K562 (cell line): ENCODE data around the gene CD55. TPM values are rescaled to one million over a fixed set of nuclear protein-coding genes. Genes with fewer than 3 reads are reported as not detected.

ENCODE experiments used
- BRD4 ChIP-seq: fragments of 200-600 bp; sonication (generic); IDR thresholded peaks from 2 replicates; pipeline ENCODE4 v1.6.1; 2017; ENCODE audit warnings: inconsistent platforms
- ESRRA ChIP-seq: fragments of 450-650 bp; IDR thresholded peaks from 2 replicates; pipeline ENCODE4 v1.6.1; 2014; ENCODE audit warnings: low read depth, mild to moderate bottlenecking, moderate library complexity, borderline replicate concordance
- ETV1 ChIP-seq: fragments of 450-650 bp; conservative IDR thresholded peaks from 2 replicates; pipeline ENCODE4 v1.6.1; 2016; ENCODE audit warnings: missing genetic modification characterization, control low read depth, low read depth, missing compliant biosample characterization
- ETV5 ChIP-seq: sonication (generic); formaldehyde crosslinking; IDR thresholded peaks from 2 replicates; pipeline ENCODE4 v1.4.0; 2020; ENCODE audit warnings: low read depth, mild to moderate bottlenecking, missing genetic modification reagents
- FOXM1 ChIP-seq, 2 experiments: fragments of 450-650 bp in 1 of 2; sonication (generic) in 1 of 2; formaldehyde crosslinking in 1 of 2; IDR thresholded peaks; 2 replicates each; pipeline versions ENCODE4 v1.6.1 to v1.9.0; 2017 to 2022; ENCODE audit warnings: low read depth in 2 of 2, mild to moderate bottlenecking in 2 of 2, missing genetic modification reagents in 1 of 2, moderate library complexity in 1 of 2
- GTF2A2 ChIP-seq: IDR thresholded peaks from 2 replicates; pipeline ENCODE4 v1.6.1; 2016; ENCODE audit warnings: mild to moderate bottlenecking, missing genetic modification characterization, missing compliant biosample characterization
- HMGN3 ChIP-seq: IDR thresholded peaks from 2 replicates; pipeline ENCODE4 v1.6.1; 2011; ENCODE audit warnings: borderline replicate concordance, low read depth, mild to moderate bottlenecking, mixed read lengths, low read length; ENCODE audit not compliant: insufficient read length; ENCODE audit errors: extremely low read depth
- MEIS2 ChIP-seq: fragments of 450-650 bp; IDR thresholded peaks from 2 replicates; pipeline ENCODE4 v1.6.1; 2014; ENCODE audit warnings: mild to moderate bottlenecking; ENCODE audit not compliant: partially characterized antibody
- NR2F6 ChIP-seq: fragments of 450-650 bp; formaldehyde crosslinking; IDR thresholded peaks from 2 replicates; pipeline ENCODE4 v1.4.0; 2020; ENCODE audit warnings: mild to moderate bottlenecking
- RFX1 ChIP-seq: fragments of 450-650 bp; IDR thresholded peaks from 2 replicates; pipeline ENCODE4 v1.6.1; 2016; ENCODE audit warnings: mild to moderate bottlenecking, moderate library complexity
- SREBF2 ChIP-seq: sonication (generic); formaldehyde crosslinking; IDR thresholded peaks from 2 replicates; pipeline ENCODE4 v1.4.0; 2020; ENCODE audit warnings: mild to moderate bottlenecking, missing genetic modification reagents
- SRSF3 ChIP-seq: fragments of 200-400 bp; formaldehyde crosslinking; IDR thresholded peaks from 2 replicates; pipeline ENCODE4 v1.6.1; 2016; ENCODE audit warnings: mild to moderate bottlenecking, low read length, moderate library complexity; ENCODE audit not compliant: insufficient read depth
- TEAD4 ChIP-seq, 2 experiments: sonication (generic) in 1 of 2; formaldehyde crosslinking in 1 of 2; IDR thresholded peaks; 2 replicates each; pipeline versions ENCODE4 v1.6.1 to v1.8.0; 2012 to 2022; ENCODE audit warnings: borderline replicate concordance in 1 of 2, inconsistent platforms in 1 of 2, low read length in 1 of 2, mild to moderate bottlenecking in 1 of 2, missing genetic modification reagents in 1 of 2
- ZFP91 ChIP-seq: sonication (generic); formaldehyde crosslinking; IDR thresholded peaks from 2 replicates; pipeline ENCODE4 v1.8.0; 2022; ENCODE audit warnings: mild to moderate bottlenecking, missing genetic modification reagents
- ZKSCAN8 ChIP-seq: fragments of 200-800 bp; sonication (Bioruptor generic); IDR thresholded peaks from 2 replicates; pipeline ENCODE4 v1.6.1; 2016; ENCODE audit warnings: missing genetic modification characterization, missing compliant biosample characterization
- ZNF175 ChIP-seq: fragments of 200-800 bp; sonication (Bioruptor generic); IDR thresholded peaks from 2 replicates; pipeline ENCODE4 v1.6.1; 2016; ENCODE audit warnings: low read depth, mild to moderate bottlenecking, missing genetic modification characterization, missing compliant biosample characterization
- ZNF274 ChIP-seq: IDR thresholded peaks from 2 replicates; pipeline ENCODE4 v1.6.1; 2011; ENCODE audit warnings: low read depth, mild to moderate bottlenecking, low read length, moderate library complexity, borderline replicate concordance
- polyA plus RNA-seq, 8 experiments: library from polyadenylated mRNA; depleted of rRNA in 4 of 8; stranded (reverse) in 5 of 8; unstranded in 3 of 8; fragments of >200 nt; fragmentation: Nextera tagmentation in 2 of 8; fragmentation: Illumina TruSeq in 1 of 8; extraction: Ambion mirVana in 2 of 8; extraction: Trizol in 1 of 8; gene quantifications; 2 replicates each; pipeline versions ENCODE4 v1.2.1 to v1.2.3, GENCODE V29; 2011 to 2014; ENCODE audit warnings: inconsistent platforms in 1 of 8, missing spikeins in 1 of 8
- total RNA-seq, 7 experiments: library from RNA; depleted of rRNA in 6 of 7; stranded (reverse); fragments of >200 nt in 6 of 7; fragmentation: Illumina TruSeq in 2 of 7; extraction: Trizol in 2 of 7; gene quantifications; 2 replicates each; pipeline versions ENCODE4 v1.2.1 to v1.2.3, GENCODE V29; 2011 to 2021; ENCODE audit warnings: low replicate concordance in 1 of 7
- TF ChIP-seq, protein P1 (sequence below): sonication (generic); formaldehyde crosslinking; IDR thresholded peaks from 2 replicates; pipeline ENCODE4 v1.8.0; 2023; ENCODE audit warnings: missing genetic modification reagents, mild to moderate bottlenecking, borderline replicate concordance
- TF ChIP-seq, protein P2 (sequence below): sonication (generic); formaldehyde crosslinking; IDR thresholded peaks from 2 replicates; pipeline ENCODE4 v1.9.0; 2022; ENCODE audit warnings: mild to moderate bottlenecking, missing genetic modification reagents

The CD55 gene
- total and polyA plus RNA-seq, 9 of the 15 experiments (the other 6 are each of a cell fraction or from before 2014, with no cell fraction given) = 17.7 to 150 (median 97.0) TPM

DNA sequence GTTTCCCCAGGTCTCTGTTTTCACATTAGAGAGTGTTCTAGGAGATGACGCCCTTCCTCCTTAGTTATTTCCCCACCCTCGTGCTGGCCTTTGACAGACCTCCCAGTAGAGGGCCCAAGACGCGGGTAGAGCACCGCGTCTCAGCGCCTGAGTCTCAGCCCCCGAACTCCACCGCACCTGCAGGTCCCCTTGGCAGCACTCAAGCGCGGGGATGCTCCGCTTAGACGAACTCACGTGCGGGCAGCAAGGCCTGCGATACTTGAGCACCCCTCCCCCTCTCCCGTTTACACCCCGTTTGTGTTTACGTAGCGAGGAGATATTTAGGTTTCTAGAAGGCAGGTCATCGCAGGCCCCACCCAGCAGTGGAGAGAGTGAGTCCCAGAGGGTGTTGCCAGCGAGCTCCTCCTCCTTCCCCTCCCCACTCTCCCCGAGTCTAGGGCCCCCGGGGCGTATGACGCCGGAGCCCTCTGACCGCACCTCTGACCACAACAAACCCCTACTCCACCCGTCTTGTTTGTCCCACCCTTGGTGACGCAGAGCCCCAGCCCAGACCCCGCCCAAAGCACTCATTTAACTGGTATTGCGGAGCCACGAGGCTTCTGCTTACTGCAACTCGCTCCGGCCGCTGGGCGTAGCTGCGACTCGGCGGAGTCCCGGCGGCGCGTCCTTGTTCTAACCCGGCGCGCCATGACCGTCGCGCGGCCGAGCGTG, at the start of gene CD55 (continued):
- TF ChIP-seq, protein P1, sequence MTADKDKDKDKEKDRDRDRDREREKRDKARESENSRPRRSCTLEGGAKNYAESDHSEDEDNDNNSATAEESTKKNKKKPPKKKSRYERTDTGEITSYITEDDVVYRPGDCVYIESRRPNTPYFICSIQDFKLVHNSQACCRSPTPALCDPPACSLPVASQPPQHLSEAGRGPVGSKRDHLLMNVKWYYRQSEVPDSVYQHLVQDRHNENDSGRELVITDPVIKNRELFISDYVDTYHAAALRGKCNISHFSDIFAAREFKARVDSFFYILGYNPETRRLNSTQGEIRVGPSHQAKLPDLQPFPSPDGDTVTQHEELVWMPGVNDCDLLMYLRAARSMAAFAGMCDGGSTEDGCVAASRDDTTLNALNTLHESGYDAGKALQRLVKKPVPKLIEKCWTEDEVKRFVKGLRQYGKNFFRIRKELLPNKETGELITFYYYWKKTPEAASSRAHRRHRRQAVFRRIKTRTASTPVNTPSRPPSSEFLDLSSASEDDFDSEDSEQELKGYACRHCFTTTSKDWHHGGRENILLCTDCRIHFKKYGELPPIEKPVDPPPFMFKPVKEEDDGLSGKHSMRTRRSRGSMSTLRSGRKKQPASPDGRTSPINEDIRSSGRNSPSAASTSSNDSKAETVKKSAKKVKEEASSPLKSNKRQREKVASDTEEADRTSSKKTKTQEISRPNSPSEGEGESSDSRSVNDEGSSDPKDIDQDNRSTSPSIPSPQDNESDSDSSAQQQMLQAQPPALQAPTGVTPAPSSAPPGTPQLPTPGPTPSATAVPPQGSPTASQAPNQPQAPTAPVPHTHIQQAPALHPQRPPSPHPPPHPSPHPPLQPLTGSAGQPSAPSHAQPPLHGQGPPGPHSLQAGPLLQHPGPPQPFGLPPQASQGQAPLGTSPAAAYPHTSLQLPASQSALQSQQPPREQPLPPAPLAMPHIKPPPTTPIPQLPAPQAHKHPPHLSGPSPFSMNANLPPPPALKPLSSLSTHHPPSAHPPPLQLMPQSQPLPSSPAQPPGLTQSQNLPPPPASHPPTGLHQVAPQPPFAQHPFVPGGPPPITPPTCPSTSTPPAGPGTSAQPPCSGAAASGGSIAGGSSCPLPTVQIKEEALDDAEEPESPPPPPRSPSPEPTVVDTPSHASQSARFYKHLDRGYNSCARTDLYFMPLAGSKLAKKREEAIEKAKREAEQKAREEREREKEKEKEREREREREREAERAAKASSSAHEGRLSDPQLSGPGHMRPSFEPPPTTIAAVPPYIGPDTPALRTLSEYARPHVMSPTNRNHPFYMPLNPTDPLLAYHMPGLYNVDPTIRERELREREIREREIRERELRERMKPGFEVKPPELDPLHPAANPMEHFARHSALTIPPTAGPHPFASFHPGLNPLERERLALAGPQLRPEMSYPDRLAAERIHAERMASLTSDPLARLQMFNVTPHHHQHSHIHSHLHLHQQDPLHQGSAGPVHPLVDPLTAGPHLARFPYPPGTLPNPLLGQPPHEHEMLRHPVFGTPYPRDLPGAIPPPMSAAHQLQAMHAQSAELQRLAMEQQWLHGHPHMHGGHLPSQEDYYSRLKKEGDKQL (CRISPR knock-in tag) = no peak
- TF ChIP-seq HMGN3 = peak; percentile 94
- peak; percentile 79 for TF ChIP-seq ZNF175 (CRISPR knock-in tag)
- no peak for TF ChIP-seq BRD4
- TF ChIP-seq FOXM1 (IDR thresholded peaks at IDR 0.05; ENCODE audit: low read depth) = peak; percentile 24; the same call in 1 of the 2 replicates
- TF ChIP-seq FOXM1 (CRISPR knock-in tag; IDR thresholded peaks at IDR 0.05; ENCODE audit: low read depth) = 0 out of 2 replicates have a peak, but pooled peaks have one; percentile 56
- TF ChIP-seq GTF2A2 (tag) = no peak
- TF ChIP-seq SREBF2 (CRISPR knock-in tag) = no peak
- no peak for TF ChIP-seq ZKSCAN8 (CRISPR knock-in tag)
- TF ChIP-seq TEAD4 (IDR thresholded peaks at IDR 0.05; ENCODE audit: low read length) = peak; percentile 27
- no peak for TF ChIP-seq TEAD4 (CRISPR knock-in tag; IDR thresholded peaks at IDR 0.05; ENCODE audit: borderline replicate concordance)
- TF ChIP-seq ZNF274 = no peak
- TF ChIP-seq ETV5 (CRISPR knock-in tag) = peak; percentile 40; the same call in 1 of the 2 replicates
- peak; percentile 66; the same call in 1 of the 2 replicates for TF ChIP-seq ZFP91 (CRISPR knock-in tag)
- TF ChIP-seq RFX1 = peak; percentile 34
- TF ChIP-seq, protein P2, sequence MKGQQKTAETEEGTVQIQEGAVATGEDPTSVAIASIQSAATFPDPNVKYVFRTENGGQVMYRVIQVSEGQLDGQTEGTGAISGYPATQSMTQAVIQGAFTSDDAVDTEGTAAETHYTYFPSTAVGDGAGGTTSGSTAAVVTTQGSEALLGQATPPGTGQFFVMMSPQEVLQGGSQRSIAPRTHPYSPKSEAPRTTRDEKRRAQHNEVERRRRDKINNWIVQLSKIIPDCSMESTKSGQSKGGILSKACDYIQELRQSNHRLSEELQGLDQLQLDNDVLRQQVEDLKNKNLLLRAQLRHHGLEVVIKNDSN (CRISPR knock-in tag) = peak; percentile 77
- no peak for TF ChIP-seq NR2F6 (CRISPR knock-in tag)
- no peak; the same call in 1 of the 2 replicates for TF ChIP-seq ETV1 (tag)
- TF ChIP-seq ESRRA = peak; percentile 99; the same call in 1 of the 2 replicates
- no peak for TF ChIP-seq SRSF3
- TF ChIP-seq MEIS2 = peak; percentile 53
